CD1c-positive myeloid dendritic cell (primary cell): ENCODE results near the gene SCYL3.
A peak's percentile ranks its signal among the peaks of the same experiment; 100 is the strongest.
"Not testable (repeated sequence)": the region's sequence is repeated elsewhere in the genome, so short reads cannot be mapped to it uniquely, and the experiment has no call there.

Experiments
- DNase-seq: peaks from one replicate; pipeline ENCODE4 v3.0.0-alpha.2; 2016; ENCODE audit errors: extremely low spot score

Gene SCYL3

DNA sequence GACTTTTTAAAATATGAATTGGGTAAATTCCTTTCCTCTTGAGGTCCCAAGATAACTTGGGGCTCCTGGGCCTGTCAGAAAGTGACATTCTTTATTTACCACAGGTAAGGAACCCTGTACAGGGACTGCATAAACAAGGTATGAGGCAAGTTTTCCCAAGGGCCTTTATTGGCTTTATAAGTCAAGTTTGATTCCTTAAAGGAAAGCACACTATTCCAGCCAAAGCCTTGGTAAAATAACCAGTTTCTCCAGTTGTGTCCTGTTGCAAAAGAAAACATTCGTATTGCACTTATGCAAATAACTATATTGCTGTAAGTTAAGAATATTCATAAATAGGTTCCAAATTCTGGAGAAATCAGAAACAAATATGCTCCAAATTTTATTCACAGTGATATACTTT lies 77.1 kb downstream of the SCYL3 start:
- no peak for DNase-seq

DNA sequence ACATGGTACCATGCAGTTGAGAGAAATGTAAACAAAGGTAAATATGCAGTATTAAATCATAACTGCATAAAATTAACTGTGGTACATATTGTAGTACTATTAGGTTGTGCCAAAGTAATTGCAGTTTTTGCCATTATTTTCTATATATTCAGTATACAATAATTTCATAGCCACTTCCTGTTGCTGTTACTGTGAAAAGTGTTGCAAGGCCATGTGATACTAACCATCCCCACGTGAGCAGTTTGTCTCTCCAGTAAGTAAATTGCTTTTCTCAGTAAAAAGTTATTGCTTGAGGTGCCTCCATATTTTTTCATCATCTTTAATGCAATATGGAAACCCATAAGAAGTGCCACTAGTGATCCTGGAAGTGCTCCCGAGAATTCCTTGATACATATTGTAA lies 79.4 kb downstream of the SCYL3 start:
- DNase-seq = no peak

GRCh38 chr1:169812131-169812530 lies 81.6 kb downstream of the SCYL3 start:
- no peak for DNase-seq

- not testable (repeated sequence) for DNase-seq
Measured at GRCh38 chr1:169811418-169812035, 82.2 kb downstream of the SCYL3 start.

GRCh38 chr1:169809370-169810095 lies 84.2 kb downstream of the SCYL3 start:
- DNase-seq = peak; percentile 64

- DNase-seq = no peak
Measured at GRCh38 chr1:169804941-169805340, 88.8 kb downstream of the SCYL3 start.

GRCh38 chr1:169802888-169803287 lies 90.8 kb downstream of the SCYL3 start:
- peak; percentile 26 for DNase-seq
